Upper lobe of left lung (tissue), 4 donors: ENCODE results near the gene LRR1.

Experiments
- CTCF ChIP-seq, 6 experiments: fragments of 450-650 bp in 4 of 6; fragments of 200-600 bp in 2 of 6; sonication (generic) in 2 of 6; IDR thresholded peaks; one replicate each; pipeline ENCODE4 v1.5.1; 2016 to 2019; ENCODE audit warnings: antibody characterized with exemption in 6 of 6
- POLR2A ChIP-seq, 4 donors: fragments of 450-650 bp; IDR thresholded peaks; one replicate each; pipeline ENCODE4 v1.5.1; 2016 to 2017; ENCODE audit warnings: antibody characterized with exemption in 4 of 4, mild to moderate bottlenecking in 2 of 4

GRCh38 chr14:49637534-49638078 lies 38.9 kb downstream of the LRR1 start:
- TF ChIP-seq CTCF (IDR thresholded peaks at IDR 0.05), result no peak
- TF ChIP-seq POLR2A (IDR thresholded peaks at IDR 0.05), result no peak
